GM12865 (cell line): ENCODE data around the gene KANTR.
A peak's percentile ranks its signal among the peaks of the same experiment; 100 is the strongest.

Experiments
- DNase-seq: peaks from one replicate; pipeline ENCODE4 v3.0.0; 2010; ENCODE audit warnings: low read depth
- H3K4me3 ChIP-seq: 2 replicates; pipeline ENCODE4 v1.5.1; 2011; ENCODE audit warnings: mild to moderate bottlenecking, low read depth, low read length, control low read depth
- CTCF ChIP-seq: IDR thresholded peaks from 2 replicates; pipeline ENCODE4 v1.5.1; 2011; ENCODE audit warnings: low read length, control low read depth, low read depth, inconsistent platforms; ENCODE audit not compliant: insufficient read depth; ENCODE audit errors: missing control alignments

Gene KANTR

GRCh38 chrX:53093748-53094581 is at the start of gene KANTR:
TSS of gene KANTR (plus strand) at chrX:53094142. CDS start at chrX:53124273, 30,131 bp downstream.
- TF ChIP-seq CTCF, result no peak
- peak; percentile 91 for DNase-seq
- peak within 1 kb of the TSS; percentile 70 for H3K4me3 ChIP-seq

- H3K4me3 ChIP-seq, result no peak overlapping the region
- no peak for TF ChIP-seq CTCF
- no peak for DNase-seq
These were observed 48.9 kb upstream of the KANTR start for GRCh38 chrX:53044995-53045394.

- no peak overlapping the region for H3K4me3 ChIP-seq
- no peak for TF ChIP-seq CTCF
- no peak for DNase-seq
These were observed 46.7 kb upstream of the KANTR start for GRCh38 chrX:53047228-53047627.

GRCh38 chrX:53048169-53049126 is 45.5 kb upstream of the KANTR start, which contains the start of gene GPR173:
TSS of gene GPR173 (plus strand) at chrX:53048789. CDS start at chrX:53076622, 27,833 bp downstream.
- no peak for DNase-seq

GRCh38 chrX:53049127-53049517 is 44.8 kb upstream of the KANTR start:
- H3K4me3 ChIP-seq, result no peak overlapping the region
- TF ChIP-seq CTCF, result no peak
- DNase-seq, result no peak

More at GRCh38 chrX:53048169-53049126, 45.5 kb upstream of the KANTR start, which contains the start of gene GPR173:
- TF ChIP-seq CTCF, result no peak
- no peak within 1 kb of the TSS for H3K4me3 ChIP-seq

GRCh38 chrX:53050841-53051240 is 43.1 kb upstream of the KANTR start:
- DNase-seq, result no peak
- TF ChIP-seq CTCF, result no peak
- H3K4me3 ChIP-seq, result no peak overlapping the region
